ENCODE results near the gene SCP2.
"Not testable (repeated sequence)": the region's sequence is repeated elsewhere in the genome, so short reads cannot be mapped to it uniquely, and the experiment has no call there.

The SCP2 gene

GRCh38 chr1:52916241-52916975, 10.7 kb upstream of the SCP2 start:
- no peak for DNase-seq (ENCODE audit: low spot score)

GRCh38 chr1:52917156-52917555, 9.9 kb upstream of the SCP2 start:
- DNase-seq (ENCODE audit: low spot score): no peak

- DNase-seq (ENCODE audit: low spot score): no peak
These were observed 9.5 kb upstream of the SCP2 start for GRCh38 chr1:52917581-52917980.

GRCh38 chr1:52918201-52918600, 8.9 kb upstream of the SCP2 start:
- DNase-seq (ENCODE audit: low spot score): no peak

GRCh38 chr1:52919051-52919722, 7.9 kb upstream of the SCP2 start:
- no peak for DNase-seq (ENCODE audit: low spot score)

- no peak for DNase-seq (ENCODE audit: low spot score)
These were observed 7.2 kb upstream of the SCP2 start for GRCh38 chr1:52919723-52920483.

GRCh38 chr1:52920791-52921291, 6.2 kb upstream of the SCP2 start:
- DNase-seq (ENCODE audit: low spot score): no peak

GRCh38 chr1:52925571-52926005, 1.5 kb upstream of the SCP2 start:
- peak; percentile 9 for DNase-seq (ENCODE audit: low spot score)

- DNase-seq (ENCODE audit: low spot score): no peak
These were observed 238 bp upstream of the SCP2 start for GRCh38 chr1:52926864-52927211.

GRCh38 chr1:52928015-52928404, 934 bp downstream of the SCP2 start:
- DNase-seq (ENCODE audit: low spot score): peak; percentile 24

- DNase-seq (ENCODE audit: low spot score): no peak
These were observed 1.9 kb downstream of the SCP2 start for GRCh38 chr1:52929019-52929418.

GRCh38 chr1:52937433-52938182, 10.5 kb downstream of the SCP2 start:
- DNase-seq (ENCODE audit: low spot score): no peak

- DNase-seq (ENCODE audit: low spot score): no peak
These were observed 11.0 kb downstream of the SCP2 start for GRCh38 chr1:52938183-52938451.

- no peak for DNase-seq (ENCODE audit: low spot score)
These were observed 16.9 kb downstream of the SCP2 start for GRCh38 chr1:52943876-52944416.

GRCh38 chr1:52944566-52944965, 17.5 kb downstream of the SCP2 start:
- no peak for DNase-seq (ENCODE audit: low spot score)

GRCh38 chr1:52947490-52947889, 20.4 kb downstream of the SCP2 start:
- no peak for DNase-seq (ENCODE audit: low spot score)

- not testable (repeated sequence) for DNase-seq (ENCODE audit: low spot score)
These were observed 22.5 kb downstream of the SCP2 start for GRCh38 chr1:52949602-52950001.

GRCh38 chr1:52952112-52952511, 25.0 kb downstream of the SCP2 start:
- no peak for DNase-seq (ENCODE audit: low spot score)

- peak; percentile 29 for DNase-seq (ENCODE audit: low spot score)
These were observed 28.3 kb downstream of the SCP2 start for GRCh38 chr1:52955129-52955970.

GRCh38 chr1:52963101-52963500, 36.0 kb downstream of the SCP2 start:
- DNase-seq (ENCODE audit: low spot score): no peak

GRCh38 chr1:52967666-52968065, 40.6 kb downstream of the SCP2 start:
- no peak for DNase-seq (ENCODE audit: low spot score)

Measured in pons (tissue), 1 donor.